CD4-positive, alpha-beta T cell (primary cell): ENCODE data around the gene MFAP2. TPM values are rescaled to one million over a fixed set of nuclear protein-coding genes. Genes with fewer than 3 reads are reported as not detected.

Experiments
- ATAC-seq: fragments of 200-7000 bp; cut with Tn5 transposase; one replicate; pipeline ENCODE4 v1.10.0; 2022; ENCODE audit warnings: mild to moderate bottlenecking; ENCODE audit not compliant: poor library complexity
- CTCF ChIA-PET: fragments of 350-600 bp; sonication (Branson Sonifier 250); formaldehyde crosslinking; loops from one replicate; lab custom pipeline; 2021; ENCODE audit warnings: antibody characterized with exemption, inconsistent platforms; lab: Charles Lee
- POLR2A ChIA-PET: fragments of 350-600 bp; sonication (Branson Sonifier 250); formaldehyde crosslinking; loops from one replicate; lab custom pipeline; 2021; ENCODE audit warnings: antibody characterized with exemption, inconsistent platforms; lab: Charles Lee
- DNase-seq, 14 experiments: peaks; one replicate each; pipeline ENCODE4 v3.0.0-alpha.2; 2013 to 2020; ENCODE audit warnings: mixed read lengths in 2 of 14
- H3K27ac ChIP-seq, 2 donors: one replicate each; pipeline versions ENCODE4 v1.5.1 to v1.7.0; 2013; ENCODE audit warnings: low read length in 2 of 2, low read depth in 1 of 2, mild to moderate bottlenecking in 1 of 2
- H3K27me3 ChIP-seq, 2 experiments: 1 replicate in 1 of 2; 2 replicates in 1 of 2; pipeline versions ENCODE4 v1.6.1 to v1.7.0; 2013; ENCODE audit warnings: low read length in 2 of 2, control low read depth in 1 of 2, mild to moderate bottlenecking in 1 of 2, moderate library complexity in 1 of 2; ENCODE audit not compliant: insufficient read depth in 2 of 2, control insufficient read depth in 1 of 2
- H3K36me3 ChIP-seq: one replicate; pipeline ENCODE4 v1.6.1; 2013; ENCODE audit warnings: low read length, control low read depth; ENCODE audit not compliant: insufficient read depth
- H3K4me1 ChIP-seq: one replicate; pipeline ENCODE4 v1.6.1; 2013; ENCODE audit warnings: low read length, control low read depth; ENCODE audit not compliant: insufficient read depth
- H3K4me3 ChIP-seq: one replicate; pipeline ENCODE4 v1.5.1; 2013; ENCODE audit warnings: mild to moderate bottlenecking, low read length, moderate library complexity
- H3K9me3 ChIP-seq, 2 experiments: 1 replicate in 1 of 2; 2 replicates in 1 of 2; pipeline versions ENCODE4 v1.6.1 to v1.7.0; 2013; ENCODE audit warnings: low read length in 2 of 2, mild to moderate bottlenecking in 2 of 2, control low read depth in 1 of 2, moderate library complexity in 1 of 2; ENCODE audit not compliant: control insufficient read depth in 1 of 2, insufficient read depth in 1 of 2
- H3K27ac Mint-ChIP-seq: one replicate; pipeline ENCODE4 v1.8.0; 2020; ENCODE audit warnings: mixed read lengths
- H3K27me3 Mint-ChIP-seq: one replicate; pipeline ENCODE4 v1.8.0; 2021; ENCODE audit warnings: mixed read lengths
- H3K36me3 Mint-ChIP-seq: one replicate; pipeline ENCODE4 v1.8.0; 2021; ENCODE audit warnings: low read depth, mixed read lengths
- H3K4me1 Mint-ChIP-seq: one replicate; pipeline ENCODE4 v1.8.0; 2021; ENCODE audit warnings: low read depth, mixed read lengths
- H3K4me3 Mint-ChIP-seq: one replicate; pipeline ENCODE4 v1.8.0; 2020; ENCODE audit warnings: mild to moderate bottlenecking, mixed read lengths
- H3K9me3 Mint-ChIP-seq: one replicate; pipeline ENCODE4 v1.8.0; 2020; ENCODE audit warnings: mixed read lengths
- intact Hi-C, 2 experiments: fragments of 100-400 bp; cut with DNase I in 1 of 2; cut with micrococcal nuclease in 1 of 2; formaldehyde crosslinking; loops; one replicate each; pipeline versions ENCODE4 v1.15.1 to v1.9.0; 2023 to 2025; cut with DNase I, micrococcal nuclease
- total RNA-seq, 174 experiments: library from RNA in 2 of 174; stranded (reverse) in 2 of 174; gene quantifications; one replicate each; pipeline ENCODE4 v1.2.3 and lab custom pipeline; 2021 to 2026
- TF ChIP-seq, protein P1 (sequence below): fragments of 200-600 bp; IDR thresholded peaks from one replicate; pipeline ENCODE4 v1.8.0; 2022; ENCODE audit warnings: antibody characterized with exemption, mild to moderate bottlenecking

MFAP2 gene
- total RNA-seq, 2 experiments from 2014 or later: not detected

DNA sequence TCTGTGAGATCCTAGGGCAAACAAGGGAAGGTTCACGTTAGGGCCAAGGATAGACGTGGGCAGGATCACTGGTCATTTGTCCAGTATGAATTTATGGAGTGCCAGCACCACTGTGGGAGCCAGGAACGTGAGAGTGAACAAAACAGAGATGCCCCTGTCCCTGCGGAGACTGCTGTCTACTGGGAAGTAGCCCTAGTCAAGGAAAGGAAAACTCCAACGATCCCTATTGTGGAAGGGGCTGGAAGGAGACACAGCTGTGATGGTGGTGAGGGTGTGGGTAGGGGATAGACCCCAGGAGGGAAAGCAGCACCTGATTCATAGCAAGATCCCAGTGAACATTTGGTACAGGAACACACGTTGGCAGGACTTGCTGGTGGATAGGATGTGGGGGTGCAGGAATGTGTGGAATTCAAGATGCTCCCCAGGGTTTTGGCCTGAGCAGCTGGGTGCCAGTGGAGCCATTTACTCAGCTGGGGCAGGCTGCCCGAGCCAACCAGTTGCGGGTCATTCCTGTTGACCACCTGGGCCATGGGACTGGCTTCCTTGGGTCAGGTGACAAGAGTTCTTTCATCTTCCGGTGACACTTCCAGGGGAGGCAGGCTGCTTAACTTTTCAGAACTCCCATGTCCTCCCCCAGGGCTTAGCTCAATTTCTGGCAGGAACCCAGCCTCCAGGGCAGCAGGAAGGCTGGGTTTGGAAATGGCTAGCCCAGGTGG lies 32.5 kb upstream of the MFAP2 start:
- POLR2A ChIA-PET: no interaction called here
- Histone ChIP-seq H3K4me1 (peaks cover 35% of the 10 kb centered on the region), H3K27ac (no peak overlapping the region), H3K9me3 (no peaks in the 10 kb centered on the region), H3K4me3 (no peak overlapping the region), H3K27me3 (no peaks in the 10 kb centered on the region), H3K36me3 (no peaks in the 10 kb centered on the region)
- CTCF ChIA-PET: no interaction called here
- Mint-ChIP-seq H3K4me1 (peaks cover 16% of the 10 kb centered on the region), H3K27me3 (no peaks in the 10 kb centered on the region), H3K27ac (no peak overlapping the region), H3K9me3 (no peaks in the 10 kb centered on the region), H3K36me3 (peaks cover 13% of the 10 kb centered on the region), H3K4me3 (peak overlapping the region; percentile 20)
- intact Hi-C loops: loop anchor here (1.0 to 5.0 kb wide), 4 partner anchors 39 to 424 kb away; partner anchors contain the start of genes RCC2 (in 1 of the 2) and SDHB (in 1 of the 2)
- TF ChIP-seq, protein P1, sequence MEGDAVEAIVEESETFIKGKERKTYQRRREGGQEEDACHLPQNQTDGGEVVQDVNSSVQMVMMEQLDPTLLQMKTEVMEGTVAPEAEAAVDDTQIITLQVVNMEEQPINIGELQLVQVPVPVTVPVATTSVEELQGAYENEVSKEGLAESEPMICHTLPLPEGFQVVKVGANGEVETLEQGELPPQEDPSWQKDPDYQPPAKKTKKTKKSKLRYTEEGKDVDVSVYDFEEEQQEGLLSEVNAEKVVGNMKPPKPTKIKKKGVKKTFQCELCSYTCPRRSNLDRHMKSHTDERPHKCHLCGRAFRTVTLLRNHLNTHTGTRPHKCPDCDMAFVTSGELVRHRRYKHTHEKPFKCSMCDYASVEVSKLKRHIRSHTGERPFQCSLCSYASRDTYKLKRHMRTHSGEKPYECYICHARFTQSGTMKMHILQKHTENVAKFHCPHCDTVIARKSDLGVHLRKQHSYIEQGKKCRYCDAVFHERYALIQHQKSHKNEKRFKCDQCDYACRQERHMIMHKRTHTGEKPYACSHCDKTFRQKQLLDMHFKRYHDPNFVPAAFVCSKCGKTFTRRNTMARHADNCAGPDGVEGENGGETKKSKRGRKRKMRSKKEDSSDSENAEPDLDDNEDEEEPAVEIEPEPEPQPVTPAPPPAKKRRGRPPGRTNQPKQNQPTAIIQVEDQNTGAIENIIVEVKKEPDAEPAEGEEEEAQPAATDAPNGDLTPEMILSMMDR: no peak
- ATAC-seq: no peak
- DNase-seq: no peak

DNA sequence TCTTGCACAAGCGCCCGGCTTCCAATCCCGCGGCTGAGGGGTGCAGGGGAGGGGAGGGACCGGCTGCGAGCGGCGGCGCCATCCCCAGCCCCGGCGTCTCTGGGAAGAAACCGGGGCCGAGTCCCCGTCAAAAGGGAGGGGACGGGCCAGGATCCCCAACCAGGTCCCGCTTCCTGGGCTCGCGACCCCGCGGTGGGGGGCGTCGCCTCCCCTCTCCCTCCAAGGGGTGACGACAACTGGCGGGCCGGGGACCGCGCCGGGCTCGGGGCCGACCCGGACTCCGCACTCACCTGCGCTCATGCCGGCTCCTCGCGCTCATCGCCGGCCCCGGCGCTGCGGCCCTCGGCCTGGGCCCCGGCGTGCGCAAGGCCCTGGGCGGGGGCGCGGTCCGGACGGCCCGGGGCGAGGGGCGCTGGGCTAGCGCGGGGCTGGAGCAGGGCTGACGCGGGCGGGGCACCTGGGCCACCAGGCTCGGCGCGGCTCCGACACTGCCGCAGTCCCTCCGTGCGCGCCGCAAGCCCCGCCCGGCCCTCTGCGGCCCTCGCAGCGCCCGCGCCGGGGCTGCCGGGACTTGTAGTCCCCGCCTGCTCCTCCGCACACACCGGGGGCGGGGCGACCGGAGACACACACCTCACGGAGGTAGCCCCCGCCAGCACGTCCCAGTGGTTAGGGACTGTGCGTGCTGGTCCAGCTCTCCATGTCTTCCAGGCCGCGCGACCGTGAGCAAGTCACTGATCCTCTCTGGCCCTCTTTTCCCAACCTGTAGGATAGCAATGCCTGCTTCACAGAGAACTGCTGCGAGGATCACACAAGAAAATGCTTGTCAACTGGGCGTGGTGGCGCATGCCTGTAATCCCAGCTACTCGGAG lies 31.3 kb upstream of the MFAP2 start, which contains the start of gene ATP13A2:
Gene ATP13A2, minus strand, starts transcription at position 490 of the 869 bp plus-strand sequence. Its CDS starts 190 bp downstream, at position 300.
- H3K36me3 Mint-ChIP-seq: peaks cover 12% of the 10 kb centered on the region
- Histone ChIP-seq H3K4me3 (peak within 1 kb of the TSS; percentile 73), H3K4me1 (peaks cover 35% of the 10 kb centered on the region), H3K36me3 (no peaks in the 10 kb centered on the region), H3K27me3 (no peaks in the 10 kb centered on the region), H3K9me3 (no peaks in the 10 kb centered on the region), H3K27ac (no peak within 1 kb of the TSS)
- H3K9me3 Mint-ChIP-seq: no peaks in the 10 kb centered on the region
- H3K27ac Mint-ChIP-seq: peak within 1 kb of the TSS; percentile 73
- H3K4me3 Mint-ChIP-seq: peak within 1 kb of the TSS; percentile 90
- H3K4me1 Mint-ChIP-seq: peaks cover 16% of the 10 kb centered on the region
- ATAC-seq (peak; percentile 99), DNase-seq (peak; percentile 64 to 94 (median 80))
- intact Hi-C loops: loop anchor here (1.0 to 5.0 kb wide), 4 partner anchors 41 to 426 kb away; partner anchors contain the start of genes RCC2 (in 1 of the 2) and SDHB (in 1 of the 2)
- CTCF ChIA-PET: no interaction called here
- POLR2A ChIA-PET: interaction anchor here (0.5 to 0.6 kb wide), 2 partner anchors 64 to 138 kb away, joined by 3 to 4 read pairs; no protein-coding TSS in a partner anchor
- TF ChIP-seq, protein P1: no peak
- no peaks in the 10 kb centered on the region for H3K27me3 Mint-ChIP-seq

GRCh38 chr1:17011092-17011438 lies 30.6 kb upstream of the MFAP2 start:
- no peaks in the 10 kb centered on the region for H3K36me3 ChIP-seq
- no peaks in the 10 kb centered on the region for H3K9me3 ChIP-seq
- H3K4me3 ChIP-seq: peak overlapping the region; percentile 73
- no peak overlapping the region for H3K27ac ChIP-seq
- Mint-ChIP-seq H3K36me3 (peaks cover 12% of the 10 kb centered on the region), H3K27ac (peak overlapping the region; percentile 73), H3K27me3 (no peaks in the 10 kb centered on the region), H3K4me3 (peak overlapping the region; percentile 90), H3K4me1 (peaks cover 16% of the 10 kb centered on the region), H3K9me3 (no peaks in the 10 kb centered on the region)
- ChIA-PET POLR2A (no interaction called here), CTCF (no interaction called here)
- TF ChIP-seq, protein P1: no peak
- H3K27me3 ChIP-seq: no peaks in the 10 kb centered on the region
- no peak for DNase-seq
- H3K4me1 ChIP-seq: peaks cover 35% of the 10 kb centered on the region
- intact Hi-C loops: loop anchor here (5.0 kb wide), 3 partner anchors 41 to 426 kb away; partner anchors contain the start of genes RCC2 (in 1 of the 2) and SDHB (in 1 of the 2)
- ATAC-seq: no peak
